Spleen (tissue), 11 donors: ENCODE results near the gene MBNL1. TPM values are rescaled to one million over a fixed set of nuclear protein-coding genes. Genes with fewer than 3 reads are reported as not detected.

ENCODE experiments used
- DNase-seq: peaks from one replicate; pipeline ENCODE4 v3.0.0-alpha.2; 2020
- H3K27ac ChIP-seq, 8 donors: fragments of 200-600 bp; sonication (generic) in 7 of 8; 1 replicate in 4 of 8; 2 replicates in 4 of 8; pipeline versions ENCODE4 v1.5.0 to v1.8.0; 2016 to 2021; ENCODE audit warnings: inconsistent platforms in 4 of 8, mild to moderate bottlenecking in 4 of 8, moderate library complexity in 1 of 8
- H3K27me3 ChIP-seq, 7 donors: fragments of 200-600 bp; sonication (generic) in 6 of 7; replicated peaks in 1 of 7; 1 replicate in 4 of 7; 2 replicates in 3 of 7; pipeline versions ENCODE4 v1.5.0 to v1.8.0; 2016 to 2021; ENCODE audit warnings: inconsistent platforms in 3 of 7, mild to moderate bottlenecking in 1 of 7
- H3K36me3 ChIP-seq, 6 donors: fragments of 200-600 bp; sonication (generic) in 5 of 6; 1 replicate in 4 of 6; 2 replicates in 2 of 6; pipeline versions ENCODE4 v1.5.0 to v1.8.0; 2016 to 2021; ENCODE audit warnings: inconsistent platforms in 2 of 6
- H3K4me1 ChIP-seq, 6 donors: fragments of 200-600 bp; sonication (generic) in 5 of 6; 1 replicate in 3 of 6; 2 replicates in 3 of 6; pipeline versions ENCODE4 v1.5.0 to v1.8.0; 2016 to 2021; ENCODE audit warnings: inconsistent platforms in 3 of 6
- H3K4me3 ChIP-seq, 8 donors: fragments of 200-600 bp; sonication (generic) in 7 of 8; 1 replicate in 4 of 8; 2 replicates in 4 of 8; pipeline versions ENCODE4 v1.5.0 to v1.8.0; 2016 to 2021; ENCODE audit warnings: inconsistent platforms in 4 of 8, mild to moderate bottlenecking in 4 of 8, moderate library complexity in 2 of 8
- H3K9me3 ChIP-seq, 8 donors: fragments of 200-600 bp; sonication (generic) in 7 of 8; 1 replicate in 4 of 8; 2 replicates in 4 of 8; pipeline versions ENCODE4 v1.5.0 to v1.8.0; 2016 to 2021; ENCODE audit warnings: inconsistent platforms in 4 of 8
- POLR2A ChIP-seq, 3 donors: fragments of 450-650 bp; IDR thresholded peaks; one replicate each; pipeline ENCODE4 v1.5.1; 2017; ENCODE audit warnings: antibody characterized with exemption in 3 of 3, mild to moderate bottlenecking in 1 of 3
- POLR2AphosphoS5 ChIP-seq, 3 donors: sonication (generic); formaldehyde crosslinking; IDR thresholded peaks; one replicate each; pipeline ENCODE4 v1.5.1; 2017; ENCODE audit warnings: antibody characterized with exemption in 3 of 3
- WGBS, 5 donors: extraction: QIAGEN DNeasy Blood & Tissue Kit in 3 of 5; methylation state at CpG; one replicate each; pipeline versions ENCODE4 v1.1.5 to v1.1.7; 2013 to 2018; 5-methylcytosine and 5-hydroxymethylcytosine counted together
- intact Hi-C: fragments of 100-400 bp; cut with DNase I; formaldehyde crosslinking; loops from one replicate; pipeline ENCODE4 v1.15.0; 2023; ENCODE audit warnings: low total_unique reads
- polyA plus RNA-seq, 3 donors: library from polyadenylated mRNA; stranded (reverse); fragments of 200-250 nt; gene quantifications; one replicate each; pipeline ENCODE4 v1.2.1, GENCODE V29; 2013
- total RNA-seq, 7 donors: library from RNA; depleted of rRNA in 3 of 7; stranded (reverse); fragments of >200 nt in 3 of 7; fragmentation: NEBNext Ultra II Directional in 4 of 7; extraction: Animal tissue kit (Norgen Biotek cat#: 25700) in 4 of 7; gene quantifications; one replicate each; pipeline versions ENCODE4 v1.1.0 to v1.2.1, GENCODE V29; 2016 to 2021
- TF ChIP-seq, protein P1 (sequence below), 11 experiments: fragments of 200-600 bp in 7 of 11; fragments of 450-650 bp in 4 of 11; sonication (generic) in 4 of 11; IDR thresholded peaks in 8 of 11; conservative IDR thresholded peaks in 3 of 11; 1 replicate in 7 of 11; 2 replicates in 4 of 11; pipeline versions ENCODE4 v1.4.0 to v1.8.0; 2016 to 2021; ENCODE audit warnings: antibody characterized with exemption in 11 of 11, inconsistent platforms in 4 of 11, mild to moderate bottlenecking in 1 of 11
- donor health status: healthy with polysubstance abuse.
- donor health status: DM: no; HTN: no; CAD: no; lungs with moderate emphysema.
- donor health status: DM: no; HTN: no; CAD: no.
- donor health status: Bipolar disorder and iron deficiency.
- donor health status: healthy.
- donor health status: DM: no; HTN: no; CAD: no.
- donor health status: DM: yes; HTN: yes; CAD: no.

Gene MBNL1
- total and polyA plus RNA-seq, 10 donors = 64.7 to 491 (median 296) TPM

DNA sequence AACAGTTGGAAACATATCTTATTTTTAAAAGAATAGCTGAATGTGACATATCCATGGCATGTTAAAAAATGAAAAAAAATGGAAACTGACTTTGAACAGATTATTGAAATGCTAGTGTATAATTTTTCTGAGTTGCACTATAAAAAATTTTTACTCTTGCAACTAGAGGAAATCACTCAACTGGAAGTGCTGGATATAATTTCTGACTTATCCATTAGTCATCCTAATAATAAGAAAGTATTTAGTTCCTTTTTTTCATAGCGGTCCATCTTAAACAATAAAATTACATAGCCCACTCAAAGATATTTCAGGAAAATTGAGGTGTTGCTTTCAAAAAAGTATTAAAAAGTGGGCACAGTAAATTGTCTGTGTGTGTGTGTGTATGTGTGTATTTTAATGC lies 80.7 kb downstream of the MBNL1 start:
- H3K27me3 ChIP-seq = no peaks in the 10 kb centered on the region
- no peak overlapping the region for H3K4me3 ChIP-seq
- H3K36me3 ChIP-seq = peaks cover 0 to 8% (median under 1%) of the 10 kb centered on the region in 6 donors
- H3K4me1 ChIP-seq = peaks cover 19 to 92% (median 59%) of the 10 kb centered on the region in 6 donors
- H3K27ac ChIP-seq = peak overlapping the region in 2 of 8 donors; percentile 4 to 30
- intact Hi-C loops = no loop called here
- 53 to 71% (median 58%) methylated on average over 1 of the region's 1 CpG for WGBS, 5 donors
- TF ChIP-seq POLR2AphosphoS5 (IDR thresholded peaks at IDR 0.05) (no peak), POLR2A (IDR thresholded peaks at IDR 0.05) (no peak)
- TF ChIP-seq, protein P1, sequence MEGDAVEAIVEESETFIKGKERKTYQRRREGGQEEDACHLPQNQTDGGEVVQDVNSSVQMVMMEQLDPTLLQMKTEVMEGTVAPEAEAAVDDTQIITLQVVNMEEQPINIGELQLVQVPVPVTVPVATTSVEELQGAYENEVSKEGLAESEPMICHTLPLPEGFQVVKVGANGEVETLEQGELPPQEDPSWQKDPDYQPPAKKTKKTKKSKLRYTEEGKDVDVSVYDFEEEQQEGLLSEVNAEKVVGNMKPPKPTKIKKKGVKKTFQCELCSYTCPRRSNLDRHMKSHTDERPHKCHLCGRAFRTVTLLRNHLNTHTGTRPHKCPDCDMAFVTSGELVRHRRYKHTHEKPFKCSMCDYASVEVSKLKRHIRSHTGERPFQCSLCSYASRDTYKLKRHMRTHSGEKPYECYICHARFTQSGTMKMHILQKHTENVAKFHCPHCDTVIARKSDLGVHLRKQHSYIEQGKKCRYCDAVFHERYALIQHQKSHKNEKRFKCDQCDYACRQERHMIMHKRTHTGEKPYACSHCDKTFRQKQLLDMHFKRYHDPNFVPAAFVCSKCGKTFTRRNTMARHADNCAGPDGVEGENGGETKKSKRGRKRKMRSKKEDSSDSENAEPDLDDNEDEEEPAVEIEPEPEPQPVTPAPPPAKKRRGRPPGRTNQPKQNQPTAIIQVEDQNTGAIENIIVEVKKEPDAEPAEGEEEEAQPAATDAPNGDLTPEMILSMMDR (IDR thresholded peaks at IDR 0.05 in 8 of 11, conservative IDR thresholded peaks at IDR 0.05 in 3 of 11) = no peak
- DNase-seq = no peak
- H3K9me3 ChIP-seq = no peaks in the 10 kb centered on the region

DNA sequence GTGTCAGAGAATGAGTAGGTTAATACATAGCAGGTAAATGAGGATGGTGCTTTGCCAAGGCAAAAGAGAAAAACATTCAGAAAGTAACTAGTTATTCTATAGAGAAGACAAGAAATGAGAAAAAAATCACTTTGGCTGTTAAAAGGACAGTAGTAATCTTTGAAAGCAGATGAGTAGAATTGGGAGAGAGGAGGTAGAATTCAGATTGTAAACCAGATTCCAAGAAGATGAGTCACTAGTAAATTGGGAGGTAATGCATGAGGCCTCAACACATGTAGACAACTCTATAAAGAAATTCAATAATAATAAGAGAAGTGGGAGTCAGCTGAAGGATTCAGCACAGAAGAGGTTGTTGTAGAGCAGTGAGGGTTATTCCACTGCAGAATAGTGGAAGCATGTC lies 81.4 kb downstream of the MBNL1 start:
- intact Hi-C loops = no loop called here

DNA sequence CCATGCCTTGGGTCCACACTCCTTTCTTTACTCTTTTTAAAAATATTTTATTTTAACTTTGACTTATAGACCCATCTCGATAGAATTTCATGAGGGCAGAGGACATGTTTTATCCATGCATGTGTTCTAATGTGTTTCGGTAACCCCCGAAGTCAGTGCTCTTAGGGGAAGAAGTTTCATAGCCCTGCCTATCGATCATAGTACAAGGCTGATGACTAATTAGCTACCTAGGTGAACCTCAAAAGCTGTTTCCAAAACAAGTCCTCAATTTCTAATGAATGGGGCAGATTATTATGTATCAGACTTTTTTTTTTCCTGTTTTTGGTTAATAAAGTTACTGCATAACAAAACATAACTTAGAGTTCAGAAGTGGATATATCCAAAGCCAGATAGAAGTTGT lies 82.0 kb downstream of the MBNL1 start:
- WGBS, 5 donors = 83 to 92% (median 88%) methylated on average over 4 of the region's 4 CpGs
- intact Hi-C loops = no loop called here
- Histone ChIP-seq H3K27ac (peak overlapping the region in 1 of 8 donors; percentile 4), H3K36me3 (no peaks in the 10 kb centered on the region), H3K9me3 (no peaks in the 10 kb centered on the region), H3K27me3 (no peaks in the 10 kb centered on the region), H3K4me3 (no peak overlapping the region), H3K4me1 (peaks cover 13 to 92% (median 61%) of the 10 kb centered on the region in 6 donors)
- no peak for TF ChIP-seq POLR2AphosphoS5 (IDR thresholded peaks at IDR 0.05)
- TF ChIP-seq, protein P1 (IDR thresholded peaks at IDR 0.05 in 8 of 11, conservative IDR thresholded peaks at IDR 0.05 in 3 of 11) = no peak
- no peak for TF ChIP-seq POLR2A (IDR thresholded peaks at IDR 0.05)
- DNase-seq = no peak

More for the DNA sequence above, 81.4 kb downstream of the MBNL1 start:
- Histone ChIP-seq H3K4me3 (no peak overlapping the region), H3K4me1 (peaks cover 14 to 92% (median 63%) of the 10 kb centered on the region in 6 donors), H3K27ac (peak overlapping the region in 1 of 8 donors; percentile 4), H3K9me3 (no peaks in the 10 kb centered on the region), H3K27me3 (no peaks in the 10 kb centered on the region), H3K36me3 (peaks cover 0 to 2% (median 0%) of the 10 kb centered on the region in 6 donors)
- no peak for TF ChIP-seq POLR2AphosphoS5 (IDR thresholded peaks at IDR 0.05)
- DNase-seq = no peak

- no peak for DNase-seq
- TF ChIP-seq, protein P1 (IDR thresholded peaks at IDR 0.05 in 8 of 11, conservative IDR thresholded peaks at IDR 0.05 in 3 of 11) = no peak
- peak in 1 of 3 donors; percentile 26 for TF ChIP-seq POLR2AphosphoS5 (IDR thresholded peaks at IDR 0.05)
- H3K4me1 ChIP-seq = peaks cover 14 to 95% (median 59%) of the 10 kb centered on the region in 6 donors
- peak overlapping the region in 1 of 8 donors; percentile 29 for H3K27ac ChIP-seq
- intact Hi-C loops = no loop called here
- H3K36me3 ChIP-seq = peaks cover 0 to 8% (median 0%) of the 10 kb centered on the region in 6 donors
- no peaks in the 10 kb centered on the region for H3K27me3 ChIP-seq
- H3K4me3 ChIP-seq = no peak overlapping the region
- 55 to 77% (median 63%) methylated on average over 4 of the region's 4 CpGs for WGBS, 5 donors
- no peaks in the 10 kb centered on the region for H3K9me3 ChIP-seq
These were observed 83.8 kb downstream of the MBNL1 start for GRCh38 chr3:152352554-152352953.

- DNase-seq = no peak
- Histone ChIP-seq H3K27me3 (no peaks in the 10 kb centered on the region), H3K27ac (no peak overlapping the region), H3K4me3 (no peak overlapping the region), H3K9me3 (no peaks in the 10 kb centered on the region), H3K4me1 (peaks cover 13 to 95% (median 60%) of the 10 kb centered on the region in 6 donors), H3K36me3 (peaks cover 0 to 10% (median 0%) of the 10 kb centered on the region in 6 donors)
- intact Hi-C loops = no loop called here
- TF ChIP-seq POLR2A (IDR thresholded peaks at IDR 0.05) (no peak), POLR2AphosphoS5 (IDR thresholded peaks at IDR 0.05) (no peak)
- TF ChIP-seq, protein P1 (IDR thresholded peaks at IDR 0.05 in 8 of 11, conservative IDR thresholded peaks at IDR 0.05 in 3 of 11) = no peak
These were observed 84.8 kb downstream of the MBNL1 start for GRCh38 chr3:152353578-152353977.
